ENCODE results near the gene PDE11A. TPM values are rescaled to one million over a fixed set of nuclear protein-coding genes. Genes with fewer than 3 reads are reported as not detected.

Gene PDE11A
- total and polyA plus RNA-seq, 2 of the 13 experiments (the other 11 are each of a cell fraction or from before 2014, with no cell fraction given) = 1.2 to 1.7 TPM

DNA sequence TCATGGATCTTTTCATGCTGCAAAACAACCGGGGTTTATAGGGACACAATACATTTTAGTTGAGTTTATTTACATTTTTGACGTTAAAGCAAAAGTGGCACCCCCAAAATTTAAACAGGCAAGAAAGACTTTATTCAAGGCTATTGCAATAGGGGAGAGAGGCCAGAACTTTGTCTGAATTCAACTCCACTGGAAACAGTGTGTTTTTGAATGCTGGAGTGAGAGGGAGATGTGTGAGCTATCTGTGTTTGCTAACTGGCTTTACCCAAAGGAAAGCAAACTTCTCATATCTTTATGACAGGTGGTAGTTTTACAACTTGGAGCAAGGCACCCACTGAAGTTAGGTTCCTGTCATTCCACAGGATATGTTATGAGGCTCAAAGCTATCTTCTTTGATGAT is 472.6 kb downstream of the PDE11A start (continued):
- TF ChIP-seq MAZ (IDR thresholded peaks at IDR 0.05; ENCODE audit: borderline replicate concordance, low read depth, low read length) = no peak
- TF ChIP-seq MAZ (CRISPR knock-in tag; IDR thresholded peaks at IDR 0.05; ENCODE audit: low read depth) = no peak
- TF ChIP-seq ZNF737 (CRISPR knock-in tag; IDR thresholded peaks at IDR 0.05; ENCODE audit: borderline replicate concordance) = no peak
- TF ChIP-seq, protein P1, sequence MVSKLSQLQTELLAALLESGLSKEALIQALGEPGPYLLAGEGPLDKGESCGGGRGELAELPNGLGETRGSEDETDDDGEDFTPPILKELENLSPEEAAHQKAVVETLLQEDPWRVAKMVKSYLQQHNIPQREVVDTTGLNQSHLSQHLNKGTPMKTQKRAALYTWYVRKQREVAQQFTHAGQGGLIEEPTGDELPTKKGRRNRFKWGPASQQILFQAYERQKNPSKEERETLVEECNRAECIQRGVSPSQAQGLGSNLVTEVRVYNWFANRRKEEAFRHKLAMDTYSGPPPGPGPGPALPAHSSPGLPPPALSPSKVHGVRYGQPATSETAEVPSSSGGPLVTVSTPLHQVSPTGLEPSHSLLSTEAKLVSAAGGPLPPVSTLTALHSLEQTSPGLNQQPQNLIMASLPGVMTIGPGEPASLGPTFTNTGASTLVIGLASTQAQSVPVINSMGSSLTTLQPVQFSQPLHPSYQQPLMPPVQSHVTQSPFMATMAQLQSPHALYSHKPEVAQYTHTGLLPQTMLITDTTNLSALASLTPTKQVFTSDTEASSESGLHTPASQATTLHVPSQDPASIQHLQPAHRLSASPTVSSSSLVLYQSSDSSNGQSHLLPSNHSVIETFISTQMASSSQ (IDR thresholded peaks at IDR 0.05; ENCODE audit: low read depth) = no peak
- TF ChIP-seq, protein P1 (CRISPR knock-in tag; IDR thresholded peaks at IDR 0.05; ENCODE audit: borderline replicate concordance) = peak; percentile 19; the same call in 1 of the 2 replicates

DNA sequence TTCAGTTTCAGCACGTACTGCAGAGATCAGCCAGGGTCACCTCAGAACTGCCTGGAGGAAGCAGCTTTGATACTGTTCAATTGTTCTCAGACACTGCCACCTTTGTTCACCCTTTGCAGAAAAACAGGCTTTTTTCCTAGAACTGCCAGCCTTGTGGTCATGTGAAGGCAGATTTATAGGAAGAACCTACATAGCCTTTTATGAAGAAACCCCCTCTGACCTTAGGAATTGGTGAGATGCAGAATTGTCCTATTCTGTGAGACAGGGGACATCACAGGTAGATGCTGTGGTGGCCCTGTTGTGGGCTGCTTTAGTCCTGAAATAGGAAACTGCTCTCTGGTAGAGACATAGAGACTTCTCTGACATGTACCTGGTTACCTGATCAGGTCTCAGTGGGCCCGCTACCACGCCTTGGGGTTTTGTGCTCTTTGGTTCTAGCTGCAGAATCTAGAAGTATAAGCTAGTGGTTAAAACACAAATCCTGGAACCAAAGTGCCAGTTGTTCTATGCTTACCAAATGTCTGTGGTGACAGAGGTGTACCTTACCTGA is 473.4 kb downstream of the PDE11A start:
- H3K27me3 ChIP-seq (ENCODE audit: control insufficient read depth in 1 of 2, insufficient read depth in 2 of 2, low read length in 2 of 2) = no peaks in the 10 kb centered on the region
- H3K9ac ChIP-seq (ENCODE audit: insufficient read depth, low read depth, low read length) = peak overlapping the region; percentile 23; the same call in 1 of the 2 replicates
- H3K79me2 ChIP-seq (ENCODE audit: insufficient read depth, low read length) = no peaks in the 10 kb centered on the region
- peak; percentile 85 for ATAC-seq
- H3K9me3 ChIP-seq (ENCODE audit: low read length) = no peaks in the 10 kb centered on the region; the same call in 1 of the 2 replicates
- FAIRE-seq = peak; percentile 40
- H3K4me3 ChIP-seq (replicated peaks in 1 of 3; ENCODE audit: insufficient read depth in 1 of 3, low read depth in 2 of 3, low read length in 3 of 3) = peak overlapping the region in 1 of 3 experiments; percentile 11; a peak in 1 of 6 replicates
- WGBS (ENCODE audit: low lambda C conversion rate) = 57% methylated on average over 3 of the region's 3 CpGs
- no TSS peak for BruUV-seq (replicated peaks)
- in situ Hi-C loops (cut with HindIII; ENCODE audit: extremely low pct_ligation_motif_present, low pct_unique_long_range_greater_than_20kb) = no loop called here
- H2AFZ ChIP-seq (ENCODE audit: low read length) = no peak overlapping the region
- H3K4me2 ChIP-seq (ENCODE audit: low read depth, low read length) = peak overlapping the region; percentile 61
- ChIA-PET CTCF (ENCODE audit: low intra/inter-chr PET ratio, low total read pairs) (no interaction called here), POLR2A (interaction anchor here (1.6 to 1.8 kb wide), 2 partner anchors 20 to 47 kb away, joined by 5 to 7 read pairs; a partner anchor contains a TSS)
- intact Hi-C loops (cut with micrococcal nuclease; ENCODE audit: unreplicated experiment) = loop anchor here (1.0 kb wide), 1 partner anchor 205 kb away; no protein-coding TSS in a partner anchor
- H3K36me3 ChIP-seq (replicated peaks in 1 of 2; ENCODE audit: control insufficient read depth in 1 of 2, insufficient read depth in 2 of 2, low read length in 2 of 2) = no peaks in the 10 kb centered on the region
- peak overlapping the region; percentile 70 for H3K27ac ChIP-seq (ENCODE audit: extremely low read length, insufficient read depth, low read length)
- peaks cover 79% of the 10 kb centered on the region for H3K4me1 ChIP-seq (ENCODE audit: insufficient read depth, low read length)
- no peaks in the 10 kb centered on the region for H4K20me1 ChIP-seq (ENCODE audit: insufficient read depth, low read length)
- DNase-seq (ENCODE audit: low spot score) = peak; percentile 91
- TF ChIP-seq, protein P2, sequence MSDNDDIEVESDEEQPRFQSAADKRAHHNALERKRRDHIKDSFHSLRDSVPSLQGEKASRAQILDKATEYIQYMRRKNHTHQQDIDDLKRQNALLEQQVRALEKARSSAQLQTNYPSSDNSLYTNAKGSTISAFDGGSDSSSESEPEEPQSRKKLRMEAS (IDR thresholded peaks at IDR 0.05) = peak; percentile 30; the same call in 1 of the 2 replicates
- TF ChIP-seq, protein P3, sequence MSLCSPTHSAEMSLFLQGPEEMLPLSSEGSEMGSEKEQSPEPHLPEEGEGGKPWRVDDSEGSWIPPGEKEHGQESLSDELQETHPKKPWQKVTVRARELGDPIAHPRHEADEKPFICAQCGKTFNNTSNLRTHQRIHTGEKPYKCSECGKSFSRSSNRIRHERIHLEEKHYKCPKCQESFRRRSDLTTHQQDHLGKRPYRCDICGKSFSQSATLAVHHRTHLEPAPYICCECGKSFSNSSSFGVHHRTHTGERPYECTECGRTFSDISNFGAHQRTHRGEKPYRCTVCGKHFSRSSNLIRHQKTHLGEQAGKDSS (CRISPR knock-in tag; IDR thresholded peaks at IDR 0.05; ENCODE audit: borderline replicate concordance, low read depth) = 0 out of 2 replicates have a peak, but pooled peaks have one; percentile 58
- TF ChIP-seq ZNF138 (CRISPR knock-in tag; IDR thresholded peaks at IDR 0.05; ENCODE audit: low read depth) = no peak
- TF ChIP-seq TBP (CRISPR knock-in tag; IDR thresholded peaks at IDR 0.05) = no peak
- no peak for TF ChIP-seq SIN3A (IDR thresholded peaks at IDR 0.05; ENCODE audit: borderline replicate concordance, low read depth, low read length)
- TF ChIP-seq ZSCAN21 (CRISPR knock-in tag; IDR thresholded peaks at IDR 0.05; ENCODE audit: borderline replicate concordance) = peak; percentile 81; the same call in 1 of the 2 replicates
- TF ChIP-seq TBL1XR1 (IDR thresholded peaks at IDR 0.05; ENCODE audit: borderline replicate concordance, low read length, partially characterized antibody) = no peak
- peak; percentile 79 for TF ChIP-seq FOXO1 (CRISPR knock-in tag; IDR thresholded peaks at IDR 0.05)
- TF ChIP-seq DNMT3B (CRISPR knock-in tag; conservative IDR thresholded peaks at IDR 0.05) = no peak
- TF ChIP-seq SMAD1 (CRISPR knock-in tag; IDR thresholded peaks at IDR 0.05; ENCODE audit: borderline replicate concordance, low read depth) = no peak
- no peak for TF ChIP-seq SP4 (CRISPR knock-in tag; IDR thresholded peaks at IDR 0.05)
- TF ChIP-seq, protein P4, sequence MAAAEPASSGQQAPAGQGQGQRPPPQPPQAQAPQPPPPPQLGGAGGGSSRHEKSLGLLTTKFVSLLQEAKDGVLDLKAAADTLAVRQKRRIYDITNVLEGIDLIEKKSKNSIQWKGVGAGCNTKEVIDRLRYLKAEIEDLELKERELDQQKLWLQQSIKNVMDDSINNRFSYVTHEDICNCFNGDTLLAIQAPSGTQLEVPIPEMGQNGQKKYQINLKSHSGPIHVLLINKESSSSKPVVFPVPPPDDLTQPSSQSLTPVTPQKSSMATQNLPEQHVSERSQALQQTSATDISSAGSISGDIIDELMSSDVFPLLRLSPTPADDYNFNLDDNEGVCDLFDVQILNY (CRISPR knock-in tag; conservative IDR thresholded peaks at IDR 0.05) = no peak
